Mesenchymal stem cell (in vitro differentiated cells and primary cell): ENCODE results near the gene NAGLU.
A peak's percentile ranks its signal among the peaks of the same experiment; 100 is the strongest.

Experiments
- DNase-seq: peaks from one replicate; pipeline ENCODE4 v3.0.0-alpha.2; 2013
- H2AFZ ChIP-seq: one replicate; pipeline ENCODE4 v1.6.1; 2013; ENCODE audit warnings: low read depth, mild to moderate bottlenecking, control low read depth, inconsistent platforms, low read length, moderate library complexity
- H2AK5ac ChIP-seq: 2 replicates; pipeline ENCODE4 v1.6.1; 2013; ENCODE audit warnings: low read length, moderate library complexity, mild to moderate bottlenecking, inconsistent platforms; ENCODE audit not compliant: severe bottlenecking
- H2BK120ac ChIP-seq: one replicate; pipeline ENCODE4 v1.6.1; 2013; ENCODE audit warnings: low read depth, mild to moderate bottlenecking, inconsistent platforms, low read length, moderate library complexity
- H2BK12ac ChIP-seq, 2 experiments: one replicate each; pipeline ENCODE4 v1.6.1; 2013; ENCODE audit warnings: inconsistent platforms in 2 of 2, low read length in 2 of 2, mild to moderate bottlenecking in 2 of 2, moderate library complexity in 2 of 2, control low read depth in 1 of 2
- H2BK15ac ChIP-seq: one replicate; pipeline ENCODE4 v1.6.1; 2013; ENCODE audit warnings: mild to moderate bottlenecking, low read depth, inconsistent platforms; ENCODE audit not compliant: poor library complexity, severe bottlenecking
- H2BK5ac ChIP-seq: 2 replicates; pipeline ENCODE4 v1.6.1; 2013; ENCODE audit warnings: low read depth, mild to moderate bottlenecking, low read length, control low read depth, inconsistent platforms; ENCODE audit not compliant: poor library complexity, severe bottlenecking
- H3K14ac ChIP-seq, 2 experiments: one replicate each; pipeline ENCODE4 v1.6.1; 2013; ENCODE audit warnings: inconsistent platforms in 2 of 2, low read length in 2 of 2, control low read depth in 1 of 2, mild to moderate bottlenecking in 1 of 2, moderate library complexity in 1 of 2
- H3K18ac ChIP-seq, 2 experiments: one replicate each; pipeline ENCODE4 v1.6.1; 2013; ENCODE audit warnings: inconsistent platforms in 2 of 2, low read length in 2 of 2, control low read depth in 1 of 2, low read depth in 1 of 2, mild to moderate bottlenecking in 1 of 2
- H3K23ac ChIP-seq, 2 experiments: one replicate each; pipeline ENCODE4 v1.6.1; 2013; ENCODE audit warnings: inconsistent platforms in 2 of 2, low read length in 2 of 2, mild to moderate bottlenecking in 2 of 2, moderate library complexity in 2 of 2, control low read depth in 1 of 2
- H3K27ac ChIP-seq: 2 replicates; pipeline ENCODE4 v1.5.1; 2013; ENCODE audit warnings: mild to moderate bottlenecking, moderate library complexity, low read length, control low read depth, inconsistent platforms; ENCODE audit not compliant: poor library complexity, severe bottlenecking
- H3K27me3 ChIP-seq, 2 experiments: 2 replicates each; pipeline versions ENCODE4 v1.6.1 to v1.7.0; 2013; ENCODE audit warnings: low read length in 2 of 2, mild to moderate bottlenecking in 2 of 2, moderate library complexity in 2 of 2, control low read depth in 1 of 2, inconsistent platforms in 1 of 2; ENCODE audit not compliant: control insufficient read depth in 1 of 2, insufficient read depth in 1 of 2
- H3K36me3 ChIP-seq, 2 experiments: 2 replicates each; pipeline versions ENCODE4 v1.6.1 to v1.7.0; 2013; ENCODE audit warnings: low read length in 2 of 2, control low read depth in 1 of 2, inconsistent platforms in 1 of 2, low read depth in 1 of 2, mild to moderate bottlenecking in 1 of 2; ENCODE audit not compliant: insufficient read depth in 2 of 2, control insufficient read depth in 1 of 2
- H3K4ac ChIP-seq, 2 experiments: one replicate each; pipeline ENCODE4 v1.6.1; 2013; ENCODE audit warnings: inconsistent platforms in 2 of 2, low read length in 2 of 2, mild to moderate bottlenecking in 2 of 2, moderate library complexity in 2 of 2, control low read depth in 1 of 2, low read depth in 1 of 2
- H3K4me1 ChIP-seq: 2 replicates; pipeline ENCODE4 v1.6.1; 2013; ENCODE audit warnings: low read depth, low read length, control low read depth; ENCODE audit not compliant: control insufficient read depth, insufficient read depth
- H3K4me2 ChIP-seq: 2 replicates; pipeline ENCODE4 v1.6.1; 2013; ENCODE audit warnings: low read length, mild to moderate bottlenecking, inconsistent platforms; ENCODE audit not compliant: poor library complexity, severe bottlenecking
- H3K4me3 ChIP-seq, 2 experiments: 2 replicates each; pipeline versions ENCODE4 v1.5.1 to v1.7.0; 2013; ENCODE audit warnings: low read length in 2 of 2, mild to moderate bottlenecking in 2 of 2, control low read depth in 1 of 2, low read depth in 1 of 2; ENCODE audit not compliant: insufficient read depth in 1 of 2
- H3K79me1 ChIP-seq: replicated peaks from 2 replicates; pipeline ENCODE4 v1.6.1; 2013; ENCODE audit warnings: mild to moderate bottlenecking, control low read depth, low read length, inconsistent platforms; ENCODE audit not compliant: poor library complexity, severe bottlenecking
- H3K9ac ChIP-seq: 2 replicates; pipeline ENCODE4 v1.7.0; 2013; ENCODE audit warnings: mild to moderate bottlenecking, low read length, moderate library complexity
- H3K9me3 ChIP-seq: 2 replicates; pipeline ENCODE4 v1.7.0; 2013; ENCODE audit warnings: mild to moderate bottlenecking, low read length; ENCODE audit not compliant: control insufficient read depth
- H4K8ac ChIP-seq: one replicate; pipeline ENCODE4 v1.6.1; 2013; ENCODE audit warnings: inconsistent platforms, mild to moderate bottlenecking, low read length, moderate library complexity
- H4K91ac ChIP-seq: one replicate; pipeline ENCODE4 v1.6.1; 2013; ENCODE audit warnings: mild to moderate bottlenecking, low read length, inconsistent platforms
- WGBS: methylation state at CpG from one replicate; pipeline ENCODE4 v1.1.7; 2013; ENCODE audit warnings: mixed read lengths; 5-methylcytosine and 5-hydroxymethylcytosine counted together

Gene NAGLU

DNA sequence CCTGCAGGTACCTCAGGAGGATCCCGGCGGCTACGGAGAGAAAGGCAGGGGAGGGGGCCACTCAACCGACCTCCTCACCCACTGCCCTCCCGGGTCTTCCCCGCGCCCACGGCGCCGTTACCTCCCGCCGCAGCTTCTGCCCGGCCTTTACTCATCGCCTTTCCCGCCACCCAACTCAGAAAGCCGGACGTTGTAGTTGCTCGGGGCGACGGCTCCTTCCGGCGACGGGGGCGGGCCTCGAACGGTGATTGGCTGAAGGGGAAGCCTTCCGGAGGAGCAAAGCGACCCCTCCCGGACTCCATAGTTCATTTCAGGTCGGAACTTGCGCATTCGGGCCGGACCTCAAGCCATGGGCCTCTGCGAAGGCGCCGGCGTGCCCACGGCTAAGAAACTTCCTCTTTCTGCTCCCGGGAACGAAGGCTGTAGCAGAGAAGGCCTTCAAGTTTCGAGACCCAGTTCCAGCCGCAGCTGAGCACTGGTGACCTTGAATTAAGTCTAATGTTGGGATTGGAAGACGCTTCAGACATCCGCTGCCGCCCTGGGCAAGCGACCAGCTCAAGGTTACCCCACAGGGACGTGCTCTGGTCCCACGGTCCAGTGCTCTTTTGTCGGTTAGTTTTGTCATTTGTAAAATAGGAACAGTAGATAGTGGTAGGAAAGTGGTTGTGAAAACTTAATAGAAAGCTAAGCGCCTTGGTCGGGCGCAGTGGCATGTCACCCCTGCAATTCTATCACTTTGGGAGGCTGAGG, 41.7 kb downstream of the NAGLU start, which contains the start of gene PSMC3IP:
Gene PSMC3IP, minus strand, starts transcription at position 198 of the 750 bp plus-strand sequence. Its CDS starts 43 bp downstream, at position 155.
- Histone ChIP-seq H3K36me3 (peaks cover 47 to 64% of the 10 kb centered on the region in 2 experiments), H3K4ac (peak within 1 kb of the TSS; percentile 40 to 57), H2BK5ac (no peak within 1 kb of the TSS), H4K8ac (peak within 1 kb of the TSS; percentile 43), H3K4me3 (peak within 1 kb of the TSS; percentile 53 to 98), H2AFZ (peak within 1 kb of the TSS; percentile 3), H2BK12ac (no peak within 1 kb of the TSS), H3K9ac (peak within 1 kb of the TSS; percentile 96), H2AK5ac (no peak within 1 kb of the TSS), H3K18ac (peak within 1 kb of the TSS; percentile 14 to 17), H3K23ac (no peak within 1 kb of the TSS), H3K14ac (peak within 1 kb of the TSS in 1 of 2 experiments; percentile 19), H2BK15ac (no peak within 1 kb of the TSS), H4K91ac (peak within 1 kb of the TSS; percentile 9), H2BK120ac (no peak within 1 kb of the TSS), H3K4me1 (peaks cover 5% of the 10 kb centered on the region), H3K4me2 (peak within 1 kb of the TSS; percentile 98), H3K27ac (peak within 1 kb of the TSS; percentile 66), H3K79me1 (peaks cover 27% of the 10 kb centered on the region), H3K9me3 (no peaks in the 10 kb centered on the region), H3K27me3 (no peaks in the 10 kb centered on the region)
- peak; percentile 96 for DNase-seq
- under 1% methylated on average over 52 of the region's 52 CpGs for WGBS

DNA sequence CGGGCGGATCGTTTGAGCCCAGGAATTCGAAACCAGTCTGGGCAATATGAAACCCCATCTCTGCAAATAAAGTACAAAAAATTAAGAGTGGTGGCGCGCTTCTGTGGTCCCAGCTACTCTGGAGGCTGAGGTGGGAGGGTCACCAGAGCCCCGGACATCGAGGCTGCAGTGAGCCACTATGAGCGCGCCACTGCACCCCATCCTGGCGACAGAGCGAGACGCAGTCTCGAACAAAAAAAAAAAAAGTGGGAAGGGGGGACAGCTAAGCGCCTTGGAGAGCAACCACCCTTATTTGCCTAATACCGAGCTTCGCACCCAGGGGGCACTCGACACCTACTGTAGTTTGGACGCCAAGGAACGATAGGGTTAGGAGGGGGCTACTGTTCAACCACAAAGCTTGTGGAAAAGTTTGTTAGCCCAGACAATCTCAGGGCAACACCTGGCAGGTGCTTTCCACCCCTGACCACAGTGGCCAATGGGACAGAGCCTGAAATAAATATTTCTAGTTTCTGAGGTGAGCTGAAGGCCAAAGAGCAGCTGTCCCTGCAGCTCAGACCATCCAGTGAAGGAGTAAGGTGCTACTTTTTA, 42.3 kb downstream of the NAGLU start:
- H2BK15ac ChIP-seq = no peak overlapping the region
- peak overlapping the region; percentile 19 to 57 for H3K4ac ChIP-seq
- H3K27ac ChIP-seq = peak overlapping the region; percentile 66
- peak overlapping the region in 1 of 2 experiments; percentile 17 for H3K18ac ChIP-seq
- H3K79me1 ChIP-seq = peaks cover 25% of the 10 kb centered on the region
- no peaks in the 10 kb centered on the region for H3K27me3 ChIP-seq
- H3K4me3 ChIP-seq = peak overlapping the region; percentile 53 to 98
- H2AK5ac ChIP-seq = no peak overlapping the region
- H3K4me1 ChIP-seq = peaks cover 5% of the 10 kb centered on the region
- H2BK12ac ChIP-seq = no peak overlapping the region
- no peak overlapping the region for H4K91ac ChIP-seq
- H3K14ac ChIP-seq = no peak overlapping the region
- no peak overlapping the region for H3K23ac ChIP-seq
- no peak overlapping the region for H2AFZ ChIP-seq
- peak overlapping the region; percentile 96 for H3K9ac ChIP-seq
- peak overlapping the region; percentile 14 for H4K8ac ChIP-seq
- 1% methylated on average over 18 of the region's 20 CpGs for WGBS
- peak overlapping the region; percentile 92 for H3K4me2 ChIP-seq
- DNase-seq = peak; percentile 84
- H3K9me3 ChIP-seq = no peaks in the 10 kb centered on the region
- peaks cover 43 to 64% of the 10 kb centered on the region in 2 experiments for H3K36me3 ChIP-seq
- no peak overlapping the region for H2BK120ac ChIP-seq
- no peak overlapping the region for H2BK5ac ChIP-seq

DNA sequence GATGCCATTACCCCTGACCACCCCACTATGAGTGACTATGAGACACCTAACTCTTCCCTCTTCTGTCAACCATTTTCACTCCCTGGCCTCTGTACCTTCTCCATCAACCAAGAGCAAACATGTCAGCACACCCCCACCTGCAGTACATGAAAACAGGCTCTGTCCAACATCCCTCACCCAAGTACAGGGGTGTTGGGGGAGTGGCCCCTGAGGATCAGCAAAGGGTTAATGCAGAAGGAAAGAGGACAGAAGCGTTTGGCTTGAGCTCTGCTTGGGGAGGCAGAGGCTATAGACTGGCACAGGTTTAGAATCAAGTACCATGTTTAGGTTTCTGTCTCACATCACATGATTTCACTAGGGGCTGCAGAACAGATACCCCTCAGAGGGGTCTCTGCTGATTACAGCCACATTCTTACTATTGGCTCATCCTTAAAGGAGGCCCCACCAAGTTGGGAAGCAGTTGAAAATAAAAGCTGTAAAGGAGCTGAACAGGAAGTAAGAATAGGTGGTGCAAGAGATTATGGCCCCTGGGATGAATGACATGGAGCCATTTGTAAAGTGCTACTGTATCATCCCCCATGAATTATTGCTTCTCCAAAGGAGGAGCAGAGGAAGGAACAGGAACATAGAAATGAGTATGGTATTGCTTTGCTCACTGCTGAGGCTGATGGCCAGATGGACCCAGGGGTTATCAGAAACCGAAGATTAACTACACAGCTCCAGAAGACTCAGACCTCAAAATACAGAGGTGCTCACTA, 43.9 kb downstream of the NAGLU start:
- Histone ChIP-seq H3K27me3 (no peaks in the 10 kb centered on the region), H3K9ac (peak overlapping the region; percentile 10)
- 69% methylated on average over 2 of the region's 2 CpGs for WGBS

More for the DNA sequence above, 43.9 kb downstream of the NAGLU start:
- H2BK5ac ChIP-seq = no peak overlapping the region
- H2BK12ac ChIP-seq = no peak overlapping the region
- peaks cover 21% of the 10 kb centered on the region for H3K79me1 ChIP-seq
- DNase-seq = no peak
- H2BK120ac ChIP-seq = no peak overlapping the region
- no peak overlapping the region for H3K18ac ChIP-seq
- H4K91ac ChIP-seq = no peak overlapping the region
- no peak overlapping the region for H2AK5ac ChIP-seq
- H2BK15ac ChIP-seq = no peak overlapping the region
- H3K9me3 ChIP-seq = no peaks in the 10 kb centered on the region
- peaks cover 45 to 65% of the 10 kb centered on the region in 2 experiments for H3K36me3 ChIP-seq
- H3K4me1 ChIP-seq = peaks cover 5% of the 10 kb centered on the region
- H2AFZ ChIP-seq = no peak overlapping the region
- H3K23ac ChIP-seq = no peak overlapping the region
- no peak overlapping the region for H3K4me2 ChIP-seq
- no peak overlapping the region for H3K27ac ChIP-seq
- no peak overlapping the region for H3K4ac ChIP-seq
- H3K14ac ChIP-seq = no peak overlapping the region
- no peak overlapping the region for H4K8ac ChIP-seq
- no peak overlapping the region for H3K4me3 ChIP-seq
